Progenitor cell of endocrine pancreas (in vitro differentiated cells): ENCODE data around the gene SH3BP5L. TPM values are rescaled to one million over a fixed set of nuclear protein-coding genes. Genes with fewer than 3 reads are reported as not detected.
"Not testable (repeated sequence)": the region's sequence is repeated elsewhere in the genome, so short reads cannot be mapped to it uniquely, and the experiment has no call there.

Experiments
- DNase-seq: peaks from one replicate; pipeline ENCODE4 v3.0.0; 2021; ENCODE audit warnings: low spot score; ENCODE audit not compliant: unreplicated experiment
- H3K27ac Mint-ChIP-seq: 2 replicates; pipeline ENCODE4 v1.8.0; 2021; ENCODE audit warnings: mild to moderate bottlenecking, moderate library complexity, mixed read lengths
- H3K27me3 Mint-ChIP-seq: 2 replicates; pipeline ENCODE4 v1.8.0; 2021; ENCODE audit warnings: mixed read lengths
- H3K36me3 Mint-ChIP-seq: 2 replicates; pipeline ENCODE4 v1.8.0; 2022; ENCODE audit warnings: mixed read lengths; ENCODE audit not compliant: insufficient read depth
- H3K4me1 Mint-ChIP-seq: 2 replicates; pipeline ENCODE4 v1.8.0; 2021; ENCODE audit warnings: low read depth, mixed read lengths
- H3K4me3 Mint-ChIP-seq: 2 replicates; pipeline ENCODE4 v1.8.0; 2021; ENCODE audit warnings: low read depth, mild to moderate bottlenecking, moderate library complexity, mixed read lengths
- H3K9me3 Mint-ChIP-seq: 2 replicates; pipeline ENCODE4 v1.8.0; 2021; ENCODE audit warnings: low read depth, mixed read lengths
- total RNA-seq: library from RNA; stranded (reverse); gene quantifications from 2 replicates; pipeline ENCODE4 v1.2.1, GENCODE V29; 2021
- TF ChIP-seq, protein P1 (sequence below): fragments of 200-600 bp; sonication (generic); IDR thresholded peaks from one replicate; pipeline ENCODE4 v1.5.0; 2021; ENCODE audit warnings: antibody characterized with exemption, mild to moderate bottlenecking; ENCODE audit not compliant: unreplicated experiment

Gene SH3BP5L
- total RNA-seq, 1 donor from 2014 or later = 32.5 TPM

DNA sequence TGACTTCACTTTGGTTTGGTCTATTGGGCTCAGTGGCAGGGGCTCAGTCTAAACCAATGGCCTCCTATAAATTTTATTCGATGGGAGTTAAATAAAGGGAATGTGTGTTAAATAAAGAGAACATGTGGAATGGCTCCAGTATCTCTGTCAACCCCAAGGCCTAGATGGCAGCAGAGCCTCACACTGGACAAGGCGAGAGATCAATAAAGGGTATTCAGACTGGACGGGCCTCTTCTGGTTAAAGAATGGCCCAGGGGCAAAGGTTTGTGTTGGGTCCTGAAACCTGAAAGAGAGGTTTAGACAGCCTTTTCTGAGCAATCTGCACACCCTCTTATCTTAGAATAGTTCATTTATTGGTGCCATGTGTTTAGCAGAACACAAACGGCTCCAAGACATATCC, 34.7 kb downstream of the SH3BP5L start:
- Mint-ChIP-seq H3K27ac (no peak overlapping the region), H3K27me3 (no peaks in the 10 kb centered on the region), H3K4me3 (no peak overlapping the region), H3K4me1 (no peaks in the 10 kb centered on the region), H3K9me3 (peaks cover 48% of the 10 kb centered on the region), H3K36me3 (no peaks in the 10 kb centered on the region)
- DNase-seq = no peak
- TF ChIP-seq, protein P1, sequence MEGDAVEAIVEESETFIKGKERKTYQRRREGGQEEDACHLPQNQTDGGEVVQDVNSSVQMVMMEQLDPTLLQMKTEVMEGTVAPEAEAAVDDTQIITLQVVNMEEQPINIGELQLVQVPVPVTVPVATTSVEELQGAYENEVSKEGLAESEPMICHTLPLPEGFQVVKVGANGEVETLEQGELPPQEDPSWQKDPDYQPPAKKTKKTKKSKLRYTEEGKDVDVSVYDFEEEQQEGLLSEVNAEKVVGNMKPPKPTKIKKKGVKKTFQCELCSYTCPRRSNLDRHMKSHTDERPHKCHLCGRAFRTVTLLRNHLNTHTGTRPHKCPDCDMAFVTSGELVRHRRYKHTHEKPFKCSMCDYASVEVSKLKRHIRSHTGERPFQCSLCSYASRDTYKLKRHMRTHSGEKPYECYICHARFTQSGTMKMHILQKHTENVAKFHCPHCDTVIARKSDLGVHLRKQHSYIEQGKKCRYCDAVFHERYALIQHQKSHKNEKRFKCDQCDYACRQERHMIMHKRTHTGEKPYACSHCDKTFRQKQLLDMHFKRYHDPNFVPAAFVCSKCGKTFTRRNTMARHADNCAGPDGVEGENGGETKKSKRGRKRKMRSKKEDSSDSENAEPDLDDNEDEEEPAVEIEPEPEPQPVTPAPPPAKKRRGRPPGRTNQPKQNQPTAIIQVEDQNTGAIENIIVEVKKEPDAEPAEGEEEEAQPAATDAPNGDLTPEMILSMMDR = no peak

DNA sequence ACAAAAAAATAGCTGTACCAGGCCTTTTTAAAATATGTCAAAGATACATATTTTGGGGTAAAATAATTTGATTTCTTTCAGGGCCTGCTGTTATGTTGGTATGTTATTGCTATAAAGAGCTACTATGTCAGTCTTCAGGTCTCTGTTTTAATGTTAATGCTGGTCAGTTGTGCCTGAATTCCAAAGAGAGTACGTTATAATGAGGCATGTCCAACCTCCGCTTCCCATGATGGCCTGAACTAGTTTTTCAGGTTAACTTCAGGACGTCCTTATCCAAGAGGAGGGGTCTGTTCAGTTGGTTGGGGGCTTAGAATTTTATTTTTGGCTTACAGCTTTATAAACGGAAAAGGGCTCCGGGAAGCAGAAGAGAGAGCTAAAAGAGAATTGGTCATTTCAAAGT, 35.3 kb downstream of the SH3BP5L start:
- peaks cover 51% of the 10 kb centered on the region for H3K9me3 Mint-ChIP-seq
- H3K4me1 Mint-ChIP-seq = no peaks in the 10 kb centered on the region
- TF ChIP-seq, protein P1 = no peak
- no peak overlapping the region for H3K27ac Mint-ChIP-seq
- H3K36me3 Mint-ChIP-seq = no peaks in the 10 kb centered on the region
- no peaks in the 10 kb centered on the region for H3K27me3 Mint-ChIP-seq
- no peak overlapping the region for H3K4me3 Mint-ChIP-seq
- DNase-seq = no peak

DNA sequence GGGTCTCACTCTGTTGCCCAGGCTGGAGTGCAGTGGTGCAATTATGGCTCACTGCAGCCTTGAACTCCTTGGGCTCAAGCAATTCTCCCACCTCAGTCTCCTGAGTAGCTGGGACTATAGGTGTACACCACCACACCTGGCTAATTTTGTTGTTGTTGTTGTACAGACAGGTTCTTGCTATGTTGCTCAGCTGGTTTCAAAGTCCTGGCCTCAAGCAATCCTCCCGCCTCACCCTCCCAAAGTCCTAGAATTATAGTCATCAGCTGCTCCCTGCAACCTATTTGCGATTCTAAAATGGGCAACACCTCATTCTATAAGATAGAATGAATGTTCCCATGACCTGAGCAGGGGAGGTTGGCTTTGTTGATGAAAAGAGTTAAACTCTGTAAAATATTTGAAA, 36.4 kb downstream of the SH3BP5L start:
- not testable (repeated sequence) for DNase-seq, H3K4me3 Mint-ChIP-seq, H3K27me3 Mint-ChIP-seq, H3K4me1 Mint-ChIP-seq, H3K36me3 Mint-ChIP-seq, H3K27ac Mint-ChIP-seq
- H3K9me3 Mint-ChIP-seq = peaks cover 54% of the 10 kb centered on the region

DNA sequence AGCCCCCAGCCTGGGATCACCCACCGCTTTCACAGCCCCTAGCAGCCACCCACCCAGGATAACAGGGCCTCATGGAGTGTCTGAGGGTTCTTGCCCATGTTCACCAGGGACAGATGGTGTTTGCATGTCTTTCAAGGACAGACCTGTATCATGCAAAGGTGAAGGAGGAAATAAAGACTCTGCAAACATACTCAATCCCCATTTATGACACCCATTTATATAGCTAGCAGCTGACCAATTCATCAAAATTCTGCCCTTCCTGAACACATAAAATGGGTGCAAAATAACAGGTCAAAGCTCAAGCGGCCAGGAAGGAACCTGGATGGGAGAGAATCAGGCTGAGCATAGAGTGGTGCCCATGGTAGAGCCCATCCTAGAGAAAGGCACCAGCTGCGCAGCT, 37.4 kb downstream of the SH3BP5L start:
- H3K9me3 Mint-ChIP-seq = peaks cover 50% of the 10 kb centered on the region
- no peak for DNase-seq
- H3K27ac Mint-ChIP-seq = no peak overlapping the region
- no peaks in the 10 kb centered on the region for H3K36me3 Mint-ChIP-seq
- TF ChIP-seq, protein P1 = no peak
- H3K4me1 Mint-ChIP-seq = no peaks in the 10 kb centered on the region
- no peak overlapping the region for H3K4me3 Mint-ChIP-seq
- H3K27me3 Mint-ChIP-seq = no peaks in the 10 kb centered on the region

DNA sequence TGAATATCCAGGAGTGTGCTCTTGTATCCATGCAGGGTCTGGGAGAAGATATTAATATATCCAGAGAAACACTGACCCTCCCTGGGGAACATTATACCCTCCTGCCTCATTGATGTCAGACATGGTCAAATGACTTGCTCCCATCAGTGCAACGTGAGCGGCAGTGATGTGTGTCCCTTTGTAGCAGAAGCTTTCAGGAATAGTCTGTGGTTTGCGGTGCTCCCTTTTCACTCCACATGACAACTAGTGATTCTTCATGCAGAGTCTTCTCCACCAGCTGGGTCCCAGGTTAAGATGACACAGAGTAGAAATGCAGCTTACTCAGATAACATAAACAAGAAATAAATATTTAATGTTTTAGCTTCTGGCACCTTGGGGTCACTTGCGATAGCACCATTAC, 38.3 kb downstream of the SH3BP5L start:
- no peak overlapping the region for H3K4me3 Mint-ChIP-seq
- H3K27ac Mint-ChIP-seq = no peak overlapping the region
- no peak for DNase-seq
- H3K4me1 Mint-ChIP-seq = no peaks in the 10 kb centered on the region
- TF ChIP-seq, protein P1 = no peak
- peaks cover 53% of the 10 kb centered on the region for H3K9me3 Mint-ChIP-seq
- peaks cover 1% of the 10 kb centered on the region for H3K36me3 Mint-ChIP-seq
- H3K27me3 Mint-ChIP-seq = no peaks in the 10 kb centered on the region

DNA sequence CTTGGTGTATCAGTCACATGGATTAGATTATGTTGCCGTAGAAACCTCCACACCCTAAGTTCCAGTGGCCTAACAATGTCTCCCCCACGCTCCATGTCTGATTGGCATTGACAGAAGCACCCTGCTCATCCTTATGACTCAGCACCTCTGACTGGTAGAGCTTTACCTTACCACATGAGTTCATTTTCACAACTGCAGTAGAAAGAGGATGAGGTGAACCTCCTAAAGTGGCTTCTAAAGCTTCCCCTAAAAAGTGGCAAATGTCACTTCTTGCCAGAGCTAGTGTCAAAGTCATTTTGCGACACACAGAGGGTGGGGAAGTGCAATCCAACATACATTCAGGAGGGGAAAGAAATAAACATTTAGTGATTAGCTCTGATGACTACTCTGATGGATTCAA, 39.6 kb downstream of the SH3BP5L start:
- H3K4me1 Mint-ChIP-seq = no peaks in the 10 kb centered on the region
- H3K27ac Mint-ChIP-seq = no peak overlapping the region
- peaks cover 4% of the 10 kb centered on the region for H3K36me3 Mint-ChIP-seq
- peaks cover 60% of the 10 kb centered on the region for H3K9me3 Mint-ChIP-seq
- H3K4me3 Mint-ChIP-seq = no peak overlapping the region
- TF ChIP-seq, protein P1 = no peak
- H3K27me3 Mint-ChIP-seq = no peaks in the 10 kb centered on the region
- DNase-seq = no peak
